ENCODE measurements around the gene OTOG.
A peak's percentile ranks its signal among the peaks of the same experiment; 100 is the strongest.

OTOG gene

DNA sequence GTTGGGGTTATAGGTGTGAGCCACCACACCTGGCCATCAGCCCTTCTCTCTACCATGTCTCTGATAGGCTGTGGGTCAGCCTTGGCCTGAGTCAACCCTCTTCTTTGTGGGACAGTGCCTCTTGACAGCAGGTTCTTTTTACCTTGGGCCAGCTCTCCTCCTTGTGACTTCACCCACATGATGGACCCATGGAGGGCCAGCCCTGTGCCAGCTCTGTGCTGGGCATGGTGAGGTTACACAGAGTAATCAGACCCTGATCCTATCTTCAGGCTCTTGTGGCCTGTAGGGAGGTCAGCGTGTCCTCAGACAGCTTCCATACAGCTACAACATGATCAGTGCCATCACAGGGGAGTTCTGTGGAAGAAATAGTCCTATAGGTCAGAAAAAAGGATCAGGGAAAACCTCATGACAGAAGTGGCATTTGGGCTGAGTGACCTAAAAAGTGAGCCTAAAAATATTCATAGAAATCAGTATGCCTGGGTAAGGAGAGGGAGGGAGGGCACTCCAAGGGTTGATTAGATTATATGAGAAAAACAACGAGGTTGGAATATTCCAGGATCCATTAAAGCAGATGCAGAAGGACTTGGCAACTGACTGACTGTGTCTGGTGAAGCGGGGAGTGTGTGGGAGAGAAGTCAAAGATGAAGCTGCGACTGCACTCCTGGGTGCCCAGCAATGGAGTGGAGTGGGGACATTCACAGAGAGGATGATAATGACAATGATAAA lies 17.1 kb downstream of the OTOG start:
- DNase-seq: peak; percentile 27

DNA sequence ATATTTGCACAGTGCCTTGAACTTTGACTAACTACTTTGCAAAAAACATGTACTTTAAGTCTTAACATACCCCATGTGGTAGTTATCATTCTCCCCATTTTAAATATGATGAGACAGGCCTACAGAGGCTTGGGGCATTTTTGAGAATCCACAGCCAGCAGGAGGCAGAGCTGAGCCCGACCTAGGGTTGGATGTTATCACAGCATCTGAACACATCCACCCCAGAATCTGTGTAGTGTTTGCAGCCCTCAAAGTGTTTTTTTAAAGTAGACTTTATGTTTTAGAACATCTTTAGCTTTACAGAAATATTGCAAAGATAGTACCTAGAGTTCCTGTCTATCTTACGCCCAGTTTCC lies 17.6 kb downstream of the OTOG start:
- peak; percentile 47 for DNase-seq

- peak; percentile 28 for DNase-seq
Observed at GRCh38 chr11:17568944-17569343, 21.9 kb downstream of the OTOG start.

GRCh38 chr11:17570034-17570433 lies 23.0 kb downstream of the OTOG start:
- DNase-seq: peak; percentile 38

GRCh38 chr11:17571431-17572358 lies 24.6 kb downstream of the OTOG start:
- peak; percentile 24 for DNase-seq

DNA sequence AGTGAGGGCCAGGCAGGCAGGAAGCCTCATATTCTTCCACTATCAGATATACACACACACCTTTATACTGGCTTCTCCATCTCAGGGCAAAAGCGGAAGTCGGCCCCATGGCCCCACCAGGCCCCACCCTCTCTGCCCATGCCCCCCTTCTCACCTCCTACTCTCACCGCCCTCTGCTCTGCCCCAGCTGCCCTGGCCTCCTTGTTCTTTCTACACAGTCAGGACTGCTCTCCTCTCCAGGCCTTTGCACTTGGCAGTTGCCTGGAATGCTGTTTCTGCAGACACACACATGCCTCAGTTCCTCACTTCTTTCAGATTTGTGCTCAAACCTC lies 25.3 kb downstream of the OTOG start:
- DNase-seq: peak; percentile 48

DNA sequence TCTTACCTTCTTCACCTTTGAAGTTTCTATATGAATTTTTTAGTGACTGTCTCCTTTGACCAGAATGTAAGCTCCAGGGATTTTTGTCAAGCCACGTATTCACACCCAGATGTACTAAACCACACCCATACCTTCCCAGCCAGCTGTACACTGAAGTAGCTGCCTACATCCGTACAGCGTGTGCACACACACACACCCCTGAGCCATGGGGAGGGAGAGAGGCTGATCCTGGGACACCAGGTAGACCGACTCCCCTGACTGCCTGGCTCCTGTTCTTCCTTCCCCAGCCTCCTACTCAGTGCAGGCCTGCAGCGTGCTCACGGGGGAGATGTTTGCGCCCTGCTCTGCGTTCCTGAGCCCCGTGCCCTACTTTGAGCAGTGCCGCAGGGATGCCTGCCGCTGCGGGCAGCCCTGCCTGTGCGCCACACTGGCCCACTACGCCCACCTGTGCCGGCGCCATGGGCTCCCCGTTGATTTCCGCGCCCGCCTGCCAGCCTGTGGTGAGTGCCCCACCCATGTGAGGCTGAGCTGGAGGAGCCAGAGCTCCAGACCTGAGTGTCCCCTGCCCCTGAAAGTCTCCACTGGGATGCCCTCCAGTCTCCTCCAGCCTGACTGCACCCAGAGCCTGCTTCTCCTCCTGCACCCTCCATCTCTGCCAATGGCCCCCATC lies 25.9 kb downstream of the OTOG start:
- peak; percentile 49 for DNase-seq

GRCh38 chr11:17573526-17573925 lies 26.5 kb downstream of the OTOG start:
- DNase-seq: peak; percentile 11

GRCh38 chr11:17574141-17575091 lies 27.4 kb downstream of the OTOG start:
- DNase-seq: peak; percentile 40

GRCh38 chr11:17575431-17576425 lies 28.7 kb downstream of the OTOG start:
- peak; percentile 34 for DNase-seq

DNA sequence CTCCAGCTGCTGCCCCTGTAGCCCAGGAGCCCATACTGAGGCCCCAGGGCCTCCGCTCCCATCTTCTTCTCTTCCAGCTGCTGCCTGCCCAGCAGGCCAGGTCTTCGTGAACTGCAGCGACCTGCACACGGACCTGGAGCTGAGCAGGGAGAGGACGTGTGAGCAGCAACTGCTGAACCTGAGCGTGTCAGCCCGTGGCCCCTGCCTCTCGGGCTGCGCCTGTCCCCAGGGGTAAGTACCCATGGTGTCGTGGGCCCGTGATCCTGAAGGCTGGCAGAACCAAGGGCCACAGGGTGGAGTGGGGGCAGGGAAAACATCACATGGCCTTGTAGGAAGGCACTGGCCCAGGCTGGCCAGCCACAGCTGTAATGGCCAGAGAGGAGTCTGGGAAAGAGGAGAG lies 31.2 kb downstream of the OTOG start:
- peak; percentile 39 for DNase-seq

GRCh38 chr11:17578958-17579357 lies 31.9 kb downstream of the OTOG start:
- DNase-seq: peak; percentile 42

DNA sequence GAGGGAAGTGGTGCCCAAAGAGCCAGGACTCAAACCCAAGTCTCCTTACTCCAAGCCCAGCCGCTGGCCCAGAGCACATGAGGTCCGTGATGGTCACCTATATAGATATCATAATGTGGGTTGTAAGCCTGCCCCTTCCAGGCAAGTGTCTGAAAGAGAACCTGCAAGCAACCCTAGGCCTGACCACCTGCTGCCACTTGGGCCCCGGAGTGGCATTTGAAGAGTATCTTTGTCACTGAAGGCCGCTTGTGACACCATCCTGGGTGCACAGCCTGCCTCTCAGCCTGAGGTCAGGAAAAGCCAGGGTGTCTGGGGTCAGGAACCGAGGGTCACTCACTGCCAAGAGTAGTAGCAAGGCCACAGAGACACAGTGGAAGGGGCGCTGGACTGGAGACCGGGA lies 32.4 kb downstream of the OTOG start:
- DNase-seq: peak; percentile 44

- DNase-seq: peak; percentile 18
Observed at GRCh38 chr11:17580271-17580670, 33.2 kb downstream of the OTOG start.

DNA sequence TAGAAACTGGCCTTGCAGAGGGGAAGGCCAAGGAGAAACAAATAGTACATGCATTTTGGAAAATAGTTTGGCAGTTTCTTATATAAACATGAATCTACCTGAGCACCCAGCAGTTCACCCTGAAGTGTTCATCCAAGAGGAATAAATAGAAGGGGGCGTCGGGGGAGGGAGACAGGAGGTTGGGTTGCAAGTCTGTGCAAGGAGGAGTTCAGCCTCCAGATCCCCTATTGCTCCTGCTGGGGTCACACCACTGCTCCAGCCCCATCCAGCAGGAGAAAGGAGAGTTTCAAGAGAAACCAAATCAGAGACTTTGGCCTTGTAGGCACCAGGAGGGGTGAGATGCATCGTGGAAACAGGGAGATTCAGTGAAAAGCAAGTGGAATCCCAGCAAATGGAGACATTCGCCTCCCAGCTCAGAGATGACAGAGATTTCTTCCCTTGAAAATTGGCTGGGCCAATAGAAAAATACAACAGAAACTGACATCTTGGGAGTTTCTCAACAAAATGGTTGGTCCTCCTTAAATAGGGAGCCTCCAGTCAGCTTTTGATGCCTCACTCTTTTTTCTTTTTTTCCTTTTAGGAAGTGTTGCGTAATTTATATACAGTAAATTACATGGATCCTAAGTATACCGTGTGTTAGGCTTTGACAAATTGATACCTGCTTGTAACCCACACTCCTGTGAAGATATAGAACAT lies 34.1 kb downstream of the OTOG start:
- peak; percentile 14 for DNase-seq

DNA sequence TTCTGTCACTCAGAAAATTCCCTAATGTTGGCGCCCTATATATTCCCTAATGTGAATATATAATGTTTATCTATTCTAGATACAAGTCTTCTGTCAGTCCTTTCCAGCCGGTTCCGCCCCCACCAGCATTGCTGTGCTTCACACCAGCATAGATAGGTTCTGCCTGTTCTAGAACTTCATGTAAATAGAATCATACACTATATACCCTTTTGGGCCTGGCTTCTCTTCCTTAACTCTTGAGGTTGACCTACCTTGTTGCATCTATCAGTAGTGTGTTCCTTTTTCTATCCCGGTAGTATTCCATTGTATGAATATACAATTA lies 34.6 kb downstream of the OTOG start:
- DNase-seq: peak; percentile 19

GRCh38 chr11:17585911-17586695 lies 39.0 kb downstream of the OTOG start:
- peak; percentile 32 for DNase-seq

GRCh38 chr11:17588166-17588565 lies 41.1 kb downstream of the OTOG start:
- DNase-seq: peak; percentile 28

- DNase-seq: peak; percentile 16
Observed at GRCh38 chr11:17588721-17589120, 41.7 kb downstream of the OTOG start.

DNA sequence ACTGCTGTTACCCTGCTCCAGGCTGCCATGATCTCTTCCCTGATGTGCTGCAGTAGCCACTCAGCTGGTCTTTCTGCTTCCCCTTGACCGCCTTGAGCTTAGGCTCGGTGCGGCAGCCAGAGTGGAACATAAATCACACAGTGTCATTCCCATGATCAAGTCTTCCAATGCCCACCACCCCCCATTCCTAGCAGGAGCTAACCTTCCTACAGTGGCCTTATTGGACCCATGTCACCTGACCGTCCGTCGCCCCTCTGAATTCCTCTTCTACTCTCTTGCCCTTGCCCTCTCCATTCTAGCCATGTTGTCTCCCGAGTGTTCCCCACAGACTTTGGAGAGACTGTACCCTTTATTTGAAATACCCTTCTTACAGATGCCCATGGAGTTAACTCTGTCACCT lies 43.4 kb downstream of the OTOG start:
- DNase-seq: no peak

All from islet precursor cell (in vitro differentiated cells).